HG03571 (cell line): ENCODE measurements around the gene LYPD3.
"Not testable (repeated sequence)": the region's sequence is repeated elsewhere in the genome, so short reads cannot be mapped to it uniquely, and the experiment has no call there.

Source experiments
- ATAC-seq: cut with Tn5 transposase; IDR thresholded peaks from one replicate; pipeline ENCODE4 v1.9.1; 2021; ENCODE audit not compliant: unreplicated experiment

Gene LYPD3

DNA sequence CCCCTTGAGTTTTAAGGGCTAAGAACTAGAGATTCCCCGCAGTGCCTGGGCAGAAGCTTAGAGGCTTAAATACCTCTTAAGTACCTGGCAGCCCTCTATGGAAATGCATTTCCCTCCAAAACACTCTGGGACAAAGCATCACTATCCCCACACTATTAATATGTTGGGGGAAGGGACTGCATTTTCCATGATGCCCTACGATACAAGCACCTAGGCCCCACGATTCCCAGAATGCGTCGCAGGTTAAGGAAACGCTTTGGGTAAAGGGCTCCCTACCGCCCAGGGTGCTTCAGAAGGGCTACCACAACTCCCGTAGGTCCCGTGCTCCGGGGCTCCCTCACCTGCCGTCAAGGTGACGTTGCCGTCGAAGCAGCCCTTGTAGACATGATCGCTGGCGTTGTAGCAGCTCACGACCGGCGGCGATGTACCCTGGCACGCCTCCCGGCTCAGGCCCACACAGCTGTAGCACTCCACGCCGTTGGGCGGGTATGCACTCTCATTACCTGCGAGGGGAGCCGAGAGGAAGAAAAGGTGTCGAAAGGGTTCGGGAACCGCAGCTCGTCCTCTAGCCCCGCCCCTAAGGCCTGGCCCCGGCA lies 2.5 kb downstream of the LYPD3 start:
- no peak for ATAC-seq

DNA sequence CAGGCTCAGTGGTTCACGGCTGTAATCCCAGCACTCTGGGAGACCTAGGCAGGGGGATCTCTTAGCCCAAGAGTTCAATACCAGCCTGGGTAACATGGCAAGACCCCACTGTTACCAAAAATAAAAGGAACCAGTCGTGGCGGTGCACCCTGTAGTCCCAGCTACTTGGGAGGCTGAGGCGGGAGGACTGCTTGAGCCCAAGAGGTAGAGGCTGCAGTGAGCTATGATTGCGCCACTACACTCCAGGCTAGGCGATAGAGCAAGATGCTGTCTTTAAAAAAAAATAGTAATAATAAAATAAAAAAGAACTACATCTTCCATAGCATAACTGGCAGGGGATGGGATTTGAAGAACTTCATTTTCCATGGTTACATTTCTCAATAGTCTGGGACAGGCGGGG lies 3.0 kb downstream of the LYPD3 start:
- no peak for ATAC-seq

- no peak for ATAC-seq
Measured at GRCh38 chr19:43461303-43461702, 4.1 kb downstream of the LYPD3 start.

DNA sequence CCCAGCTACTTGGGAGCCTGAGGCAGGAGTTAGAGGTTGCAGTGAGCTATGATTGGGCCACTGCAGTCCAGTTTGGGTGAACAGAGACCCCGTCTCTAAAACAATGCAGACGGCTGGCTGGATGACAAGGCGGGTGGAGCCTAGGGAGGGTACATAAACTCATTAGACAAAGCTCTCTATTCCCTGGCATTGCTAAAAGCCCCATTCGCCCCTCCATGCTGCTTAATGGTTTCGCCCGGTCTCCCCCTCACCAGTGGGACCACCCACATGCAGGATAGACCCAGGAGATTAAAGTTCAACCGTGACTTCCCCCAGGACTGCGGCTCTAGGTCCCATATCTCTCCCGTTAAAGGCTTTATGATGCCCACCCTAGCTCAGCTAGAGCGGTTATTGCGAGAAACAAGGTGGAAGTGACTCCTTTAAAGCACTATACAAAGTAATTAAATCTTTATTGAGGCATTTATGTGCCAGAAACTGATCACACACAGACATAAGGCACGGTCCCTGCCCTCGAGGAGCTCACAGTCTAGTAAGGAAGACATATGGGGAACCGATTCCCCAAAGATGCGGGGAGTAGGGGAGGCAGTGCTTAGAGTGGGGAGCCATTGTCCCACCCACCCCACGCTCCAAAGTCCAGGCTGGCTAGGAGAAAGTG lies 4.9 kb downstream of the LYPD3 start:
- no peak for ATAC-seq

DNA sequence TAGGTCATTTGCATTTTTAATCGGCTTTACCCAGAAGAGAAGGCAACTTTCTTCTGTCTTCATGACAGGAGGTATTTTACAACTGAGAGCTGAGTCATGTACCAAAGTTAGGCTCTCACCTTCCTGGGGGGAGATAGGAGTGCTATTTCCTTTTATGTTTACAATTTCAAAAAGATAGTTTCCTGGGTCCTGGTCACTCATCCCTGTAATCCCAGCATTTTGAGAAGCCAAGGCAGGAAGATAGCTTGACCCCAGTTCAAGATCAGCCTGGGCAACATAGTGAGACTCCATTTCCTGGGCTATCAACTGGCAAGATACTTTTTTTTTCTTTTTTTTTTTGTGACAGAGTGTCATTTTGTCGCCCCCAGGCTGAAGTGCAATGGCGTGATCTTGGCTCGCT lies 7.6 kb downstream of the LYPD3 start:
- ATAC-seq, result no peak

DNA sequence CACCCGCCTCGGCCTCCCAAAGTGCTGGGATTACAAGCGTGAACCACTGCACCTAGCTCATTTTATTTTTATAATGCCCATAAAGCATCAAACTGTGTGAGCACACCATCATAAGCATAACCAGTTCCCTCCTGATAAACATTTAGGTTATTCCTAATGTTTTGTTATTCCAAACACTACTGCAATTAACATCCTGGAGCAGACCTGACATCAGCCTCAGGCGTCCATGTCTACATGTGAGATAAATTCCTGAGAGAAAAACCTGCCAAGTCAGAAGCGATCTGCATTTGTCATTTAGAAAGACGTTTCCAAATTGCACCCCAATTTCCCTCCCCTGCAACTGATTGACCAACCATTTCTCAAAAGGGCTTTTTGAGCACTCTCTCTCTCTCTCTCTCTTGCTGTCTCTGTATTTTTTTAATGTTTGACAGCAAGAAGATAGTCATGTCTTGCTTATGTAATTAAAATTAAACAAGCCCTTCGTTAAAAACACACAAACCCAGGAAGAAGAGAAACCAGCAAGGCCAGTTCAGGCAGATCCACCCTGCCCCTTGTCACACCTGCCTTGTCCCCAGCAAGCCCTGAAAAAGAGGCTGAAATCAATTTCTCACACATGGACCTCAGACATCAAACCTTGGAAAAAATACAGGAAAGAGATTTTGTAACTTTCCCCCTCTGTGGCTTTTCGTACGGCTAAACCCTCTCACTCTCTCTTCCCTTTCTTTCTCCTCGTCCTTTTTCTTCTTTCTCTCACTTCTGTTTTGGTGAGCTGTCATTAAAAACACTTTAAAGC lies 9.9 kb downstream of the LYPD3 start:
- no peak for ATAC-seq

- no peak for ATAC-seq
Measured at GRCh38 chr19:43454031-43454430, 11.4 kb downstream of the LYPD3 start.

GRCh38 chr19:43452582-43452981 lies 12.8 kb downstream of the LYPD3 start:
- ATAC-seq, result no peak

- ATAC-seq, result no peak
Measured at GRCh38 chr19:43450545-43450997, 14.8 kb downstream of the LYPD3 start.

- ATAC-seq, result no peak
Measured at GRCh38 chr19:43447655-43448054, 17.8 kb downstream of the LYPD3 start.

- ATAC-seq, result no peak
Measured at GRCh38 chr19:43446746-43447489, 18.5 kb downstream of the LYPD3 start.

DNA sequence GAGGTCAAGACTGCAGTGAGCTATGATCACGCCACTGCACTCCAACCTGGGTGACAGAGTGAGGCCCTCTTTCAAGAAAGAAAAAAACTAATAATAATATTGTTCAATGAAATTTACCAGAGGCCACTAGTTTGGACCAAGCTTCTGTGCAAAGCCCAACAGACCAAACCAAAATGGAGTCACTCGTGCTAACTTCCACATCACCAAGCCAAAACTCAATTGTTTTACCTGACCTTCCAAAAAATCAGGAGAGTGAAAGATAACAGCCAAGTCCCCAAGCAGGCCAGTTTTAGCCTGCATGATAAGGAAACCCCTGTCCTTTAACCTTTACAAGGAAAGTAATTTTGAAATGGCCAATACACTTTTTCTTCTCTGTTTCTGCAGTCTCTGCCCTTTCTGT lies 20.0 kb downstream of the LYPD3 start:
- no peak for ATAC-seq

GRCh38 chr19:43444531-43445287 lies 20.7 kb downstream of the LYPD3 start:
- no peak for ATAC-seq

GRCh38 chr19:43444091-43444490 lies 21.3 kb downstream of the LYPD3 start:
- ATAC-seq, result not testable (repeated sequence)

DNA sequence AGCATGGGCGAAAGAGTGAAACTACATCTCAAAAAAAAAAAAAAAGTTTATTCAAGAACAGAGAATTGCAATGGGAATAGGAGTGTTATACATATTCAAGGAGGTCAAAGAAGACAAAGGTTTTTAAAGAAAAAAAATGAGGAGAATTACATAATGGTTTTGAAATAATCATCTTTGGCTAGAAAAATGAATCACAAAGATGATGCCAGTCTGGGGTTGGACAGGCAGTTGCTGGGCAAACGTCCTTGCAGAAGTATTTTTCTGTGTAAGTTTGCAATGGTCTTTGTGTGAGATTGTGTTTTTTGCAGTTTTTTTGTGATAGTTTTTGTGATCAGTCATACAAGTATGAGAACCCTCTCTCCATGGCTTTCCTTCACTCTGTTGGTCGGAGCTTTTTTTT lies 23.7 kb downstream of the LYPD3 start:
- no peak for ATAC-seq

DNA sequence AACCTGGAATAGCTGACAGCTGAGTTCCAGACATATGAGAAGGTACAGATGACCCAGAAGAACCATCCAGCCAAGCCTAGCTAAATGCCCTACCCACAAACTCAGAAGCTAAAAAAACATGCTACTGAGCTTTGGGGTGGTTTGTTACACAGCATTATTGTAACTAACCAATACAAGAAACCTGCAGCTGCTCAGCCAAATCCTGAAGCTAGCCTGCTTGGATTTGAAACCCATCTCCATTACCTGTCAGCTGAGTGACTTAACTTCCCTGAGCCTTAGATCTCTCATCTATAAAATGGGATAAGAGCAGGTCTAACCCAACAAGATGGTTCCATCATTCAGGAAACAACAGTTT lies 25.7 kb downstream of the LYPD3 start:
- ATAC-seq, result no peak

- no peak for ATAC-seq
Measured at GRCh38 chr19:43439032-43439708, 26.2 kb downstream of the LYPD3 start.

DNA sequence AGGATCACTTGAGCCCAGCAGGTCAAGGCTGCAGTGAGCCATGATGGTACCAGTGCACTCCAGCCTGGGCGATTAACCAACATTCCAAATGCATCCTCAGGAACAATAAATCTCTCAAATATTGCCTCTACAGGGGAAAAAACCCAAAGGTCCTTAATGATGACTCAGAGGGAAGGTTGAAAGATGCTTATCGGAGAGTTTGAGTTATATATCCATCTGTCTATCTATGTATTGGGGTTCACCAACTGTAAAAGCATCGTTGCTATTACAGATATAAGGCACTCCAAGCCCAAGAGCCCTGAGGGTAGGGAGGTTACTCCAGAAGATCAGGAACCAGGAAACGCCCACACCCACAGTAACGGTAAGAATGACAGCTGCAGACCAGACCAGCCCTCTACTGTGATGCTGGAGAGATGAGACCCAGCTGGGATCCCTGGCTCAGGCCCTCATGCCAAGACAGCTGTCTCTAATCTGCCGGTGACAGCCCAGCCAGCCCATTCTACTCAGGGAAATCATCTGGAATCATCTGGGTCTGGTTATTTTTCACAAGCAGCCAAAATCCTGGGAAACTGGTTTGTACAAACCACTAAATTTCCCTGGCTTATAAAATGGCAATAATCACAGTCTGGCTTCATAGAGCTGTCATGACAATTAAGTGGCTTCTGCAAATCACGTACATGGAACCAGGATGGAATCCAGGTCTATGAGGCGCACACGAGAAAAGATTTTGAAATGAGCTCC lies 26.9 kb downstream of the LYPD3 start:
- ATAC-seq, result no peak

- ATAC-seq, result no peak
Measured at GRCh38 chr19:43437712-43438111, 27.7 kb downstream of the LYPD3 start.

- ATAC-seq, result not testable (repeated sequence)
Measured at GRCh38 chr19:43437284-43437683, 28.1 kb downstream of the LYPD3 start.
